Measurements from ENCODE around the gene FAM117A. TPM values are rescaled to one million over a fixed set of nuclear protein-coding genes. Genes with fewer than 3 reads are reported as not detected.

FAM117A gene
- polyA plus RNA-seq, 1 of the 3 experiments (the other 2 are of a cell fraction), result 7.8 TPM

DNA sequence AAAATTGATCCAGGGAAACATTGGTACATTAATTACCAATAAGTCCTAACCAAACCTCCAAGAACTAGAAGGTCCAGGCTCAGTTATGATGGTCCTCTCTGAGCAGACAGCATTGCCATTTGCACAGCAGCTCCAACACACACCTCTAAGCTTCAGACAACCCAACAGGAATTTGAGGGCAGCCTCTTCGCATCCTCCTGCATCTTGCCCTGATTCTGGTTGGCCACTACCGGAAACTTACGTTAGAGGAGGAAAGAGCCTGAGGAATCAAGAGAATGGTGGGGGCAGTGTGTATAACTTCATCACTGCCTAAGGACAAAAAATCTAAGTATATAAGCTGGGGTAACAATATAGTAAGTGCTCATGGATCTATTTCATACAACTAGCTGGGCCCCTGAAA is 15.7 kb downstream of the FAM117A start:
- H4K20me1 ChIP-seq (ENCODE audit: insufficient read depth), result no peaks in the 10 kb centered on the region
- H3K4me3 ChIP-seq (ENCODE audit: low read depth in 2 of 2, low read length in 1 of 2), result no peak overlapping the region
- H3K79me2 ChIP-seq (ENCODE audit: insufficient read depth), result no peaks in the 10 kb centered on the region
- no peak overlapping the region for H3K27ac ChIP-seq (ENCODE audit: low read depth in 2 of 2, low read length in 1 of 2)
- H3K9me2 ChIP-seq, result no peaks in the 10 kb centered on the region
- no peaks in the 10 kb centered on the region for H3K36me3 ChIP-seq (replicated peaks in 1 of 2; ENCODE audit: control insufficient read depth in 1 of 2, insufficient read depth in 2 of 2, low read length in 1 of 2)
- H3K9ac ChIP-seq, result no peak overlapping the region
- TF ChIP-seq ELF1 (IDR thresholded peaks at IDR 0.05) (no peak), RXRA (IDR thresholded peaks at IDR 0.05; ENCODE audit: borderline replicate concordance, low read depth) (no peak), RFX5 (IDR thresholded peaks at IDR 0.05; ENCODE audit: low read length) (no peak), FOXM1 (IDR thresholded peaks at IDR 0.05; ENCODE audit: low read depth) (no peak), NRF1 (IDR thresholded peaks at IDR 0.05; ENCODE audit: low read depth, low read length) (no peak), RCOR1 (IDR thresholded peaks at IDR 0.05; ENCODE audit: low read length) (no peak), MXI1 (IDR thresholded peaks at IDR 0.05; ENCODE audit: low read depth, low read length) (no peak), RAD21 (IDR thresholded peaks at IDR 0.05; ENCODE audit: low read length) (no peak), JUND (IDR thresholded peaks at IDR 0.05) (no peak), SIN3A (IDR thresholded peaks at IDR 0.05; ENCODE audit: borderline replicate concordance, low read depth, low read length) (no peak), TCF12 (IDR thresholded peaks at IDR 0.05) (no peak), MEF2A (IDR thresholded peaks at IDR 0.05; ENCODE audit: borderline replicate concordance, low read depth) (no peak), ZBTB33 (IDR thresholded peaks at IDR 0.05; ENCODE audit: borderline replicate concordance, low read depth) (no peak), GATA2 (CRISPR knock-in tag; IDR thresholded peaks at IDR 0.05) (no peak), EZH2phosphoT487 (IDR thresholded peaks at IDR 0.05; ENCODE audit: borderline replicate concordance, low read depth) (no peak)
- TF ChIP-seq, protein P1, sequence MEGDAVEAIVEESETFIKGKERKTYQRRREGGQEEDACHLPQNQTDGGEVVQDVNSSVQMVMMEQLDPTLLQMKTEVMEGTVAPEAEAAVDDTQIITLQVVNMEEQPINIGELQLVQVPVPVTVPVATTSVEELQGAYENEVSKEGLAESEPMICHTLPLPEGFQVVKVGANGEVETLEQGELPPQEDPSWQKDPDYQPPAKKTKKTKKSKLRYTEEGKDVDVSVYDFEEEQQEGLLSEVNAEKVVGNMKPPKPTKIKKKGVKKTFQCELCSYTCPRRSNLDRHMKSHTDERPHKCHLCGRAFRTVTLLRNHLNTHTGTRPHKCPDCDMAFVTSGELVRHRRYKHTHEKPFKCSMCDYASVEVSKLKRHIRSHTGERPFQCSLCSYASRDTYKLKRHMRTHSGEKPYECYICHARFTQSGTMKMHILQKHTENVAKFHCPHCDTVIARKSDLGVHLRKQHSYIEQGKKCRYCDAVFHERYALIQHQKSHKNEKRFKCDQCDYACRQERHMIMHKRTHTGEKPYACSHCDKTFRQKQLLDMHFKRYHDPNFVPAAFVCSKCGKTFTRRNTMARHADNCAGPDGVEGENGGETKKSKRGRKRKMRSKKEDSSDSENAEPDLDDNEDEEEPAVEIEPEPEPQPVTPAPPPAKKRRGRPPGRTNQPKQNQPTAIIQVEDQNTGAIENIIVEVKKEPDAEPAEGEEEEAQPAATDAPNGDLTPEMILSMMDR (IDR thresholded peaks at IDR 0.05), result no peak
- TF ChIP-seq, protein P2, sequence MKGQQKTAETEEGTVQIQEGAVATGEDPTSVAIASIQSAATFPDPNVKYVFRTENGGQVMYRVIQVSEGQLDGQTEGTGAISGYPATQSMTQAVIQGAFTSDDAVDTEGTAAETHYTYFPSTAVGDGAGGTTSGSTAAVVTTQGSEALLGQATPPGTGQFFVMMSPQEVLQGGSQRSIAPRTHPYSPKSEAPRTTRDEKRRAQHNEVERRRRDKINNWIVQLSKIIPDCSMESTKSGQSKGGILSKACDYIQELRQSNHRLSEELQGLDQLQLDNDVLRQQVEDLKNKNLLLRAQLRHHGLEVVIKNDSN (IDR thresholded peaks at IDR 0.05; ENCODE audit: borderline replicate concordance, low read depth), result no peak
- ChIA-PET POLR2A (no interaction called here), CTCF (interaction anchor here (0.6 to 2.2 kb wide), 3 partner anchors 29 to 191 kb away, joined by 3 to 7 read pairs (median 3); no protein-coding TSS in a partner anchor)
- H2AFZ ChIP-seq (ENCODE audit: low read depth), result no peak overlapping the region
- H3K27me3 ChIP-seq (ENCODE audit: insufficient read depth), result no peaks in the 10 kb centered on the region
- H3K4me1 ChIP-seq (ENCODE audit: control insufficient read depth in 1 of 2, insufficient read depth in 2 of 2, low read depth in 1 of 2, low read length in 1 of 2), result no peaks in the 10 kb centered on the region
- WGBS (ENCODE audit: low lambda C conversion rate), result 94% methylated on average over 3 of the region's 3 CpGs
- H3F3A ChIP-seq (replicated peaks; ENCODE audit: insufficient read depth), result no peaks in the 10 kb centered on the region
- DNase-seq, result no peak
- no peak overlapping the region for H3K4me2 ChIP-seq
- no peaks in the 10 kb centered on the region for H3K9me3 ChIP-seq
